HCT116 (cell line): ENCODE data around the gene DNAJC19.

ENCODE experiments used
- CEBPB ChIP-seq: IDR thresholded peaks from 2 replicates; pipeline ENCODE4 v1.6.1; 2012; ENCODE audit warnings: low read depth
- CTCF ChIP-seq, 3 experiments: fragments of 200-600 bp in 1 of 3; sonication (generic) in 1 of 3; IDR thresholded peaks in 2 of 3; conservative IDR thresholded peaks in 1 of 3; 2 replicates each; pipeline ENCODE4 v1.5.1; 2012 to 2017; ENCODE audit warnings: low read depth in 2 of 3, low read length in 2 of 3, antibody characterized with exemption in 1 of 3, borderline replicate concordance in 1 of 3, control low read depth in 1 of 3, mild to moderate bottlenecking in 1 of 3, mixed read lengths in 1 of 3, mixed run types in 1 of 3, moderate library complexity in 1 of 3; ENCODE audit not compliant: insufficient read depth in 1 of 3
- ELF1 ChIP-seq: IDR thresholded peaks from 2 replicates; pipeline ENCODE4 v1.6.1; 2012; ENCODE audit warnings: low read depth, borderline replicate concordance
- EZH2 ChIP-seq: fragments of 200-600 bp; sonication (generic); IDR thresholded peaks from 2 replicates; pipeline ENCODE4 v1.6.1; 2017; ENCODE audit warnings: antibody characterized with exemption, mixed run types
- MAX ChIP-seq: IDR thresholded peaks from 2 replicates; pipeline ENCODE4 v1.6.1; 2012
- POLR2A ChIP-seq: IDR thresholded peaks from 2 replicates; pipeline ENCODE4 v1.7.0; 2011; ENCODE audit warnings: borderline replicate concordance; ENCODE audit not compliant: insufficient read depth, insufficient read length; ENCODE audit errors: extremely low read depth
- POLR2AphosphoS5 ChIP-seq: IDR thresholded peaks from 2 replicates; pipeline ENCODE4 v1.6.1; 2011; ENCODE audit warnings: mild to moderate bottlenecking, low read depth, low read length, moderate library complexity
- RAD21 ChIP-seq: IDR thresholded peaks from 2 replicates; pipeline ENCODE4 v1.6.1; 2012; ENCODE audit warnings: low read depth, mild to moderate bottlenecking
- REST ChIP-seq: IDR thresholded peaks from 2 replicates; pipeline ENCODE4 v1.6.1; 2012; ENCODE audit warnings: low read depth
- SIN3A ChIP-seq: IDR thresholded peaks from 2 replicates; pipeline ENCODE4 v1.6.1; 2012; ENCODE audit warnings: low read depth
- TCF7L2 ChIP-seq: IDR thresholded peaks from 2 replicates; pipeline ENCODE4 v1.7.0; 2011; ENCODE audit warnings: borderline replicate concordance, inconsistent platforms; ENCODE audit not compliant: insufficient read depth, insufficient read length; ENCODE audit errors: extremely low read depth
- ZBTB33 ChIP-seq: IDR thresholded peaks from 2 replicates; pipeline ENCODE4 v1.6.1; 2011; ENCODE audit warnings: mild to moderate bottlenecking, low read length, moderate library complexity; ENCODE audit not compliant: insufficient replicate concordance; ENCODE audit errors: extremely low read depth

- TF ChIP-seq TCF7L2 (no peak), ZBTB33 (no peak), POLR2A (no peak), ELF1 (no peak), CTCF (IDR thresholded peaks at IDR 0.05 in 2 of 3, conservative IDR thresholded peaks at IDR 0.05 in 1 of 3; ENCODE audit: borderline replicate concordance in 1 of 3, insufficient read depth in 1 of 3, low read depth in 2 of 3, low read length in 2 of 3) (no peak), REST (no peak), RAD21 (no peak), SIN3A (no peak), MAX (no peak), CEBPB (no peak), POLR2AphosphoS5 (no peak), EZH2 (no peak)
These were observed 28.2 kb upstream of the DNAJC19 start for GRCh38 chr3:181017690-181018089.
